ENCODE results near the gene FAM131B. TPM values are rescaled to one million over a fixed set of nuclear protein-coding genes. Genes with fewer than 3 reads are reported as not detected.
A peak's percentile ranks its signal among the peaks of the same experiment; 100 is the strongest.

FAM131B gene
- total and polyA plus RNA-seq, 2 of the 13 experiments (the other 11 are each of a cell fraction or from before 2014, with no cell fraction given), result 0.07 TPM; not detected in 1

GRCh38 chr7:143380646-143381426 is 18.3 kb upstream of the FAM131B start, which contains the start of gene ZYX (continued):
- no peak for TF ChIP-seq ZSCAN5A (CRISPR knock-in tag; IDR thresholded peaks at IDR 0.05; ENCODE audit: borderline replicate concordance)
- no peak for TF ChIP-seq ZNF510 (CRISPR knock-in tag; IDR thresholded peaks at IDR 0.05; ENCODE audit: low read depth)
- TF ChIP-seq NRL (CRISPR knock-in tag; IDR thresholded peaks at IDR 0.05; ENCODE audit: borderline replicate concordance), result 0 out of 2 replicates have a peak, but pooled peaks have one; percentile 6
- peak; percentile 19 for TF ChIP-seq YY1 (IDR thresholded peaks at IDR 0.05; ENCODE audit: insufficient read depth, insufficient replicate concordance, low read depth, low read length)
- peak; percentile 92; the same call in 1 of the 2 replicates for TF ChIP-seq ZNF333 (CRISPR knock-in tag; IDR thresholded peaks at IDR 0.05; ENCODE audit: borderline replicate concordance)
- TF ChIP-seq THAP11 (CRISPR knock-in tag; IDR thresholded peaks at IDR 0.05), result peak; percentile 46
- TF ChIP-seq RBM22 (optimal IDR thresholded peaks at IDR 0.05; ENCODE audit: low read length), result no peak
- TF ChIP-seq TCF7 (IDR thresholded peaks at IDR 0.05; ENCODE audit: low read depth), result no peak; the same call in 1 of the 2 replicates
- no peak for TF ChIP-seq SOX13 (IDR thresholded peaks at IDR 0.05)
- peak in 1 of 2 experiments; percentile 12; a peak in 1 of 4 replicates for TF ChIP-seq SOX13 (CRISPR knock-in tag; conservative IDR thresholded peaks at IDR 0.05 in 1 of 2, IDR thresholded peaks at IDR 0.05 in 1 of 2)
- no peak for TF ChIP-seq GABPA (IDR thresholded peaks at IDR 0.05; ENCODE audit: low read depth, low read length)
- TF ChIP-seq GABPA (CRISPR knock-in tag; IDR thresholded peaks at IDR 0.05; ENCODE audit: low read depth), result peak; percentile 77
- TF ChIP-seq HMGXB4 (CRISPR knock-in tag; IDR thresholded peaks at IDR 0.05; ENCODE audit: borderline replicate concordance in 1 of 2, low read depth in 1 of 2), result peak in 1 of 2 experiments; percentile 82; a peak in 3 of 4 replicates
- TF ChIP-seq ZNF354B (CRISPR knock-in tag; IDR thresholded peaks at IDR 0.05), result no peak
- peak; percentile 54; the same call in 1 of the 2 replicates for TF ChIP-seq ZNF451 (CRISPR knock-in tag; IDR thresholded peaks at IDR 0.05)
- no peak for TF ChIP-seq ZSCAN30 (CRISPR knock-in tag; IDR thresholded peaks at IDR 0.05)
- peak; percentile 75 for TF ChIP-seq ZGPAT (CRISPR knock-in tag; IDR thresholded peaks at IDR 0.05)
- no peak for TF ChIP-seq SNAPC5 (CRISPR knock-in tag; IDR thresholded peaks at IDR 0.05; ENCODE audit: borderline replicate concordance)
- no peak for TF ChIP-seq NFIB (CRISPR knock-in tag; IDR thresholded peaks at IDR 0.05; ENCODE audit: borderline replicate concordance)
- peak; percentile 64 for TF ChIP-seq AGO2 (optimal IDR thresholded peaks at IDR 0.05; ENCODE audit: low read depth, low read length)
- peak; percentile 71; the same call in 1 of the 2 replicates for TF ChIP-seq ZBTB42 (CRISPR knock-in tag; IDR thresholded peaks at IDR 0.05)
- no peak for TF ChIP-seq ISX (CRISPR knock-in tag; conservative IDR thresholded peaks at IDR 0.05)
- peak; percentile 5; the same call in 1 of the 2 replicates for TF ChIP-seq JUN (CRISPR knock-in tag; IDR thresholded peaks at IDR 0.05)
- no peak for TF ChIP-seq ZSCAN12 (CRISPR knock-in tag; IDR thresholded peaks at IDR 0.05)

Data from HepG2 (cell line).